GM12878 (cell line): Measurements from ENCODE around the gene AKT1S1. TPM values are rescaled to one million over a fixed set of nuclear protein-coding genes. Genes with fewer than 3 reads are reported as not detected.
A peak's percentile ranks its signal among the peaks of the same experiment; 100 is the strongest.

Source experiments
- ATF7 ChIP-seq: fragments of 450-650 bp; IDR thresholded peaks from 2 replicates; pipeline ENCODE4 v1.6.1; 2016; ENCODE audit warnings: low read depth, mild to moderate bottlenecking
- EP300 ChIP-seq, 2 experiments: fragments of 150-350 bp in 1 of 2; IDR thresholded peaks; 2 replicates each; pipeline ENCODE4 v1.6.1; 2011 to 2012; ENCODE audit warnings: low read depth in 2 of 2, low read length in 2 of 2, borderline replicate concordance in 1 of 2, improper control_type of control experiment in 1 of 2, inconsistent platforms in 1 of 2; ENCODE audit not compliant: control insufficient read depth in 1 of 2
- ETV6 ChIP-seq, 2 experiments: fragments of 450-650 bp in 1 of 2; IDR thresholded peaks in 1 of 2; conservative IDR thresholded peaks in 1 of 2; 2 replicates each; pipeline ENCODE4 v1.6.1; 2014; ENCODE audit warnings: antibody characterized with exemption in 1 of 2, borderline replicate concordance in 1 of 2, low read depth in 1 of 2, mild to moderate bottlenecking in 1 of 2, moderate library complexity in 1 of 2
- FOXM1 ChIP-seq: IDR thresholded peaks from 2 replicates; pipeline ENCODE4 v1.6.1; 2012; ENCODE audit warnings: low read depth, mild to moderate bottlenecking, inconsistent platforms, low read length, moderate library complexity
- IKZF2 ChIP-seq, 2 experiments: fragments of 450-650 bp; IDR thresholded peaks; 2 replicates each; pipeline ENCODE4 v1.6.1; 2017; ENCODE audit warnings: mild to moderate bottlenecking in 2 of 2, moderate library complexity in 2 of 2
- IRF4 ChIP-seq: IDR thresholded peaks from 2 replicates; pipeline ENCODE4 v1.6.1; 2011; ENCODE audit warnings: low read depth, low read length
- KAT2A ChIP-seq: conservative IDR thresholded peaks from 2 replicates; pipeline ENCODE4 v1.6.1; 2011; ENCODE audit warnings: low read depth, low read length; ENCODE audit not compliant: control insufficient read depth
- LARP7 ChIP-seq: fragments of 450-650 bp; IDR thresholded peaks from 2 replicates; pipeline ENCODE4 v1.6.1; 2017; ENCODE audit warnings: mild to moderate bottlenecking
- MTA2 ChIP-seq: fragments of 450-650 bp; IDR thresholded peaks from 2 replicates; pipeline ENCODE4 v1.6.1; 2016; ENCODE audit warnings: low read depth, mild to moderate bottlenecking, moderate library complexity
- NR2C2 ChIP-seq: IDR thresholded peaks from 2 replicates; pipeline ENCODE4 v1.6.1; 2011; ENCODE audit warnings: borderline replicate concordance, low read depth; ENCODE audit not compliant: control insufficient read depth, insufficient read length
- NR2F1 ChIP-seq: fragments of 450-650 bp; conservative IDR thresholded peaks from 2 replicates; pipeline ENCODE4 v1.6.1; 2017; ENCODE audit warnings: mild to moderate bottlenecking
- PAX5 ChIP-seq: IDR thresholded peaks from 2 replicates; pipeline ENCODE4 v1.6.1; 2011; ENCODE audit warnings: low read depth, low read length, borderline replicate concordance
- PBX3 ChIP-seq: IDR thresholded peaks from 2 replicates; pipeline ENCODE4 v1.6.1; 2011; ENCODE audit warnings: mild to moderate bottlenecking, low read depth, low read length, moderate library complexity; ENCODE audit not compliant: insufficient replicate concordance
- RAD21 ChIP-seq: IDR thresholded peaks from 2 replicates; pipeline ENCODE4 v1.6.1; 2011; ENCODE audit warnings: mild to moderate bottlenecking, low read depth, low read length, moderate library complexity; ENCODE audit not compliant: insufficient read depth
- RCOR1 ChIP-seq: conservative IDR thresholded peaks from 2 replicates; pipeline ENCODE4 v1.6.1; 2012; ENCODE audit warnings: low read depth, low read length, improper control_type of control experiment
- RFX5 ChIP-seq: IDR thresholded peaks from 2 replicates; pipeline ENCODE4 v1.6.1; 2011; ENCODE audit warnings: low read depth, low read length, improper control_type of control experiment
- SREBF1 ChIP-seq: IDR thresholded peaks from 2 replicates; pipeline ENCODE4 v1.6.1; 2012; ENCODE audit warnings: mild to moderate bottlenecking, low read length
- SREBF2 ChIP-seq: IDR thresholded peaks from 2 replicates; pipeline ENCODE4 v1.6.1; 2012; ENCODE audit warnings: mild to moderate bottlenecking, low read length
- TAF1 ChIP-seq: IDR thresholded peaks from 2 replicates; pipeline ENCODE4 v1.6.1; 2011; ENCODE audit warnings: mild to moderate bottlenecking, low read depth, low read length, borderline replicate concordance
- TCF7 ChIP-seq: IDR thresholded peaks from 2 replicates; pipeline ENCODE4 v1.6.1; 2014; ENCODE audit warnings: antibody characterized with exemption, borderline replicate concordance
- USF2 ChIP-seq: IDR thresholded peaks from 2 replicates; pipeline ENCODE4 v1.6.1; 2011; ENCODE audit warnings: low read depth, low read length, improper control_type of control experiment, borderline replicate concordance
- ZBED1 ChIP-seq: IDR thresholded peaks from 2 replicates; pipeline ENCODE4 v1.6.1; 2016; ENCODE audit warnings: borderline replicate concordance
- ZNF24 ChIP-seq: fragments of 450-650 bp; IDR thresholded peaks from 2 replicates; pipeline ENCODE4 v1.6.1; 2017; ENCODE audit warnings: antibody characterized with exemption, mild to moderate bottlenecking
- ZNF274 ChIP-seq: IDR thresholded peaks from one replicate; pipeline ENCODE4 v1.8.0; 2011; ENCODE audit not compliant: insufficient read length, insufficient read depth
- polyA plus RNA-seq, 11 experiments: library from polyadenylated mRNA; depleted of rRNA in 4 of 11; unstranded in 6 of 11; stranded (reverse) in 5 of 11; fragments of >200 nt; fragmentation: Nextera tagmentation in 4 of 11; fragmentation: Illumina TruSeq in 1 of 11; extraction: Ambion mirVana in 4 of 11; extraction: Trizol in 1 of 11; gene quantifications; 1 replicate in 1 of 11; 2 replicates in 10 of 11; pipeline versions ENCODE4 v1.2.1 to v1.2.3, GENCODE V29; 2011 to 2016; ENCODE audit warnings: inconsistent platforms in 2 of 11, missing spikeins in 2 of 11, low read depth in 1 of 11
- total RNA-seq, 4 experiments: library from RNA; depleted of rRNA in 3 of 4; stranded (reverse); fragments of >200 nt in 3 of 4; fragmentation: Illumina TruSeq in 1 of 4; extraction: Trizol in 1 of 4; gene quantifications; 2 replicates each; pipeline versions ENCODE4 v1.2.1 to v1.2.3, GENCODE V29; 2013 to 2021
- TF ChIP-seq, protein P1 (sequence below): fragments of 450-650 bp; IDR thresholded peaks from 2 replicates; pipeline ENCODE4 v1.6.1; 2017; ENCODE audit warnings: mild to moderate bottlenecking, moderate library complexity

AKT1S1 gene
- total and polyA plus RNA-seq, 10 of the 15 experiments (the other 5 are each of a cell fraction or from before 2014, with no cell fraction given): 0.43 to 23.0 (median 12.3) TPM

- TF ChIP-seq USF2: peak; percentile 97
- 0 out of 2 replicates have a peak, but pooled peaks have one; percentile 26 for TF ChIP-seq PAX5
- TF ChIP-seq NR2F1: no peak
- TF ChIP-seq EP300 (IDR thresholded peaks at IDR 0.05; ENCODE audit: borderline replicate concordance in 1 of 2, control insufficient read depth in 1 of 2, low read depth in 2 of 2, low read length in 2 of 2): no peak; a peak in 1 of 4 replicates
- 0 out of 2 replicates have a peak, but pooled peaks have one; percentile 18 for TF ChIP-seq RCOR1
- no peak for TF ChIP-seq RAD21
- no peak for TF ChIP-seq ZBED1
- TF ChIP-seq MTA2: no peak
- no peak for TF ChIP-seq FOXM1
- peak; percentile 99 for TF ChIP-seq ATF7
- no peak for TF ChIP-seq NR2C2
- no peak for TF ChIP-seq KAT2A
- no peak for TF ChIP-seq IRF4
- TF ChIP-seq TAF1: peak; percentile 37; the same call in 1 of the 2 replicates
- no peak for TF ChIP-seq TCF7
- 0 out of 4 replicates have a peak, but pooled peaks of 1 of the 2 experiments have one; percentile 11 for TF ChIP-seq IKZF2 (IDR thresholded peaks at IDR 0.05)
- TF ChIP-seq ZNF274: no peak
- TF ChIP-seq SREBF2: no peak
- peak; percentile 95 for TF ChIP-seq SREBF1
- no peak for TF ChIP-seq PBX3
- TF ChIP-seq RFX5: no peak
- peak; percentile 58 for TF ChIP-seq LARP7
- no peak for TF ChIP-seq ETV6 (conservative IDR thresholded peaks at IDR 0.05 in 1 of 2, IDR thresholded peaks at IDR 0.05 in 1 of 2; ENCODE audit: borderline replicate concordance in 1 of 2, low read depth in 1 of 2)
- TF ChIP-seq, protein P1, sequence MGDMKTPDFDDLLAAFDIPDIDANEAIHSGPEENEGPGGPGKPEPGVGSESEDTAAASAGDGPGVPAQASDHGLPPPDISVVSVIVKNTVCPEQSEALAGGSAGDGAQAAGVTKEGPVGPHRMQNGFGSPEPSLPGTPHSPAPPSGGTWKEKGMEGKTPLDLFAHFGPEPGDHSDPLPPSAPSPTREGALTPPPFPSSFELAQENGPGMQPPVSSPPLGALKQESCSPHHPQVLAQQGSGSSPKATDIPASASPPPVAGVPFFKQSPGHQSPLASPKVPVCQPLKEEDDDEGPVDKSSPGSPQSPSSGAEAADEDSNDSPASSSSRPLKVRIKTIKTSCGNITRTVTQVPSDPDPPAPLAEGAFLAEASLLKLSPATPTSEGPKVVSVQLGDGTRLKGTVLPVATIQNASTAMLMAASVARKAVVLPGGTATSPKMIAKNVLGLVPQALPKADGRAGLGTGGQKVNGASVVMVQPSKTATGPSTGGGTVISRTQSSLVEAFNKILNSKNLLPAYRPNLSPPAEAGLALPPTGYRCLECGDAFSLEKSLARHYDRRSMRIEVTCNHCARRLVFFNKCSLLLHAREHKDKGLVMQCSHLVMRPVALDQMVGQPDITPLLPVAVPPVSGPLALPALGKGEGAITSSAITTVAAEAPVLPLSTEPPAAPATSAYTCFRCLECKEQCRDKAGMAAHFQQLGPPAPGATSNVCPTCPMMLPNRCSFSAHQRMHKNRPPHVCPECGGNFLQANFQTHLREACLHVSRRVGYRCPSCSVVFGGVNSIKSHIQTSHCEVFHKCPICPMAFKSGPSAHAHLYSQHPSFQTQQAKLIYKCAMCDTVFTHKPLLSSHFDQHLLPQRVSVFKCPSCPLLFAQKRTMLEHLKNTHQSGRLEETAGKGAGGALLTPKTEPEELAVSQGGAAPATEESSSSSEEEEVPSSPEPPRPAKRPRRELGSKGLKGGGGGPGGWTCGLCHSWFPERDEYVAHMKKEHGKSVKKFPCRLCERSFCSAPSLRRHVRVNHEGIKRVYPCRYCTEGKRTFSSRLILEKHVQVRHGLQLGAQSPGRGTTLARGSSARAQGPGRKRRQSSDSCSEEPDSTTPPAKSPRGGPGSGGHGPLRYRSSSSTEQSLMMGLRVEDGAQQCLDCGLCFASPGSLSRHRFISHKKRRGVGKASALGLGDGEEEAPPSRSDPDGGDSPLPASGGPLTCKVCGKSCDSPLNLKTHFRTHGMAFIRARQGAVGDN: no peak
- no peak for TF ChIP-seq ZNF24
These were observed at the start of gene AKT1S1, which contains the start of gene TBC1D17 (continued) for GRCh38 chr19:49877020-49877878.
